Stimulated activated CD4-positive, alpha-beta T cell treated with anti-CD3 and anti-CD28 coated beads, TNF-alpha, amount 100 ng/mL, for 48 hours (primary cell): Measurements from ENCODE around the gene CABP2.
"Not testable (repeated sequence)": the region's sequence is repeated elsewhere in the genome, so short reads cannot be mapped to it uniquely, and the experiment has no call there.

Source experiments
- DNase-seq, 3 donors: peaks; one replicate each; pipeline ENCODE4 v3.0.0-alpha.2; 2020; ENCODE audit warnings: low read depth in 3 of 3

CABP2 gene

GRCh38 chr11:67522844-67523555 lies at the start of gene CABP2:
CABP2 (minus strand) TSS chr11:67523446; CDS start chr11:67523326, 120 bp downstream.
- no peak for DNase-seq

- DNase-seq = no peak
Measured at GRCh38 chr11:67572747-67573419, 49.6 kb upstream of the CABP2 start.

- no peak for DNase-seq
Measured at GRCh38 chr11:67572305-67572704, 49.1 kb upstream of the CABP2 start.

- DNase-seq = no peak
Measured at GRCh38 chr11:67571443-67571842, 48.2 kb upstream of the CABP2 start.

GRCh38 chr11:67564230-67564629 lies 41.0 kb upstream of the CABP2 start:
- no peak for DNase-seq

GRCh38 chr11:67563705-67564114 lies 40.5 kb upstream of the CABP2 start:
- not testable (repeated sequence) for DNase-seq

- no peak for DNase-seq
Measured at GRCh38 chr11:67562963-67563704, 39.9 kb upstream of the CABP2 start.

- DNase-seq = no peak
Measured at GRCh38 chr11:67561971-67562619, 38.8 kb upstream of the CABP2 start.

GRCh38 chr11:67558084-67558772 lies 35.0 kb upstream of the CABP2 start:
- DNase-seq = no peak

- DNase-seq = no peak
Measured at GRCh38 chr11:67556244-67556643, 33.0 kb upstream of the CABP2 start.

- not testable (repeated sequence) for DNase-seq
Measured at GRCh38 chr11:67551697-67552096, 28.5 kb upstream of the CABP2 start.

- no peak for DNase-seq
Measured at GRCh38 chr11:67551127-67551526, 27.9 kb upstream of the CABP2 start.

- DNase-seq = no peak
Measured at GRCh38 chr11:67548555-67549110, 25.4 kb upstream of the CABP2 start.

- DNase-seq = not testable (repeated sequence)
Measured at GRCh38 chr11:67548112-67548511, 24.9 kb upstream of the CABP2 start.

- no peak for DNase-seq
Measured at GRCh38 chr11:67545280-67545679, 22.0 kb upstream of the CABP2 start.

- DNase-seq = no peak
Measured at GRCh38 chr11:67544616-67545242, 21.5 kb upstream of the CABP2 start.

- no peak for DNase-seq
Measured at GRCh38 chr11:67543585-67543984, 20.3 kb upstream of the CABP2 start.

GRCh38 chr11:67542971-67543370 lies 19.7 kb upstream of the CABP2 start:
- no peak for DNase-seq

GRCh38 chr11:67542169-67542568 lies 18.9 kb upstream of the CABP2 start:
- no peak for DNase-seq

GRCh38 chr11:67541198-67541597 lies 18.0 kb upstream of the CABP2 start:
- DNase-seq = no peak

- DNase-seq = no peak
Measured at GRCh38 chr11:67539550-67539949, 16.3 kb upstream of the CABP2 start.
